Measurements from ENCODE around the gene TTC7B. TPM values are rescaled to one million over a fixed set of nuclear protein-coding genes. Genes with fewer than 3 reads are reported as not detected.

TTC7B gene
- total RNA-seq, 1 experiment from 2014 or later: 21.3 TPM

DNA sequence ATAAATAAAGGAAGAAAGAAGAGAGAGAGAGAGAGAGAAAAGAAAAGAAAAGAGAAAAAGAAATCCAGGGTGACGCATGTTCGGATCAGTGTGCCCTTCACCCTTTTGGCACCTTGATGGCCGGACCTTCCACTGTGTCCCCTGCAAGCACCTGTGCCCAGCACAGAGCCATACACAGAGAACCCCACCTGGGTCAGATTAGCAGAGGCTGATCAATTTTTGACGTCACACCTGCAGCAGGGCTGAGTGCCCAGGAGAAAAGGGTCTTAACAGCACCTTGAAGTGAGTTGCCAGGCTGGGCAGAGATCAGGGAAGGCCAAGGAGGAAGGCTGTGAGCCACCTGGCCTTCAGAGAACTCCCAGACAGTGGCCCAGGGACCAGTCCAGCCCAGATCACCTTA lies 305.0 kb downstream of the TTC7B start:
- no peak for DNase-seq (ENCODE audit: low read depth)

DNA sequence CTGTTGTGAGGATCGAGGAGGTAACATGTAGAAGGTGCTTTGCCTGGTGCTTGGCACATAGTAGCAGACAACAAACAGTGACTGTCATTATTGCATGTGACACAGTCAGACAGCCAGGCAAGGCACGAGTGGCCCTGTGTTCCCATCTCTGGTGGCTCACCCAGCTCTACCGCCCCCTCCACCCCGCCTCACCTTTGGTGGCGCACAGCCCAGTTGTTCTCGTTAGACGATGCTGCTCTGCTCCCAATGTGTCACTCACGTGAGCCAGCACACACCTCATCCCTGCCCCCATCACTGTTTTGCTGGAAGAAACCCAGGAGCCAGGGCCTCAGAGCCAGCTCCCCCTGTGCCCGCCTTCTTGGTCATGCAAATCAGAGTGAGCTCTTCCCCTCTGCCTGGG lies 306.1 kb downstream of the TTC7B start:
- DNase-seq (ENCODE audit: low read depth): no peak

DNA sequence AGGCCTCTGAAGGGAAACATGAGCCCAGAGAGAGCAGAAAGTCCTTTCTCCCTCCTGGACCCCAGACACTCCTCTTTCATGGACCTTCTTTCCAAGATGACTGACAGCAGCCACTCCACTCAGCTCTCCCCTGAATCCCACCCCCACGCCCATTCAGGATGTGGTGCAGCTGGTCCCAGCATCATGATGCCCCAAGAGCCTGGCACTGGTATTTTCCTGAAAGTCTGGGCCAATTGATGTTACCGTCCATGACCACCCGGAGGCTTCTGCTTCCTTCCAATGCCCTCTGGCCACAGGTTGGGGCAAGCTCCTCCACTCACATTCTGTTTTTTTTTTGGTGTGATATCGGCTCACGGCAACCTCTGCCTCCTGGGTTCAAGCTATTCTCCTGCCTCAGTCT lies 306.8 kb downstream of the TTC7B start:
- no peak for DNase-seq (ENCODE audit: low read depth)

DNA sequence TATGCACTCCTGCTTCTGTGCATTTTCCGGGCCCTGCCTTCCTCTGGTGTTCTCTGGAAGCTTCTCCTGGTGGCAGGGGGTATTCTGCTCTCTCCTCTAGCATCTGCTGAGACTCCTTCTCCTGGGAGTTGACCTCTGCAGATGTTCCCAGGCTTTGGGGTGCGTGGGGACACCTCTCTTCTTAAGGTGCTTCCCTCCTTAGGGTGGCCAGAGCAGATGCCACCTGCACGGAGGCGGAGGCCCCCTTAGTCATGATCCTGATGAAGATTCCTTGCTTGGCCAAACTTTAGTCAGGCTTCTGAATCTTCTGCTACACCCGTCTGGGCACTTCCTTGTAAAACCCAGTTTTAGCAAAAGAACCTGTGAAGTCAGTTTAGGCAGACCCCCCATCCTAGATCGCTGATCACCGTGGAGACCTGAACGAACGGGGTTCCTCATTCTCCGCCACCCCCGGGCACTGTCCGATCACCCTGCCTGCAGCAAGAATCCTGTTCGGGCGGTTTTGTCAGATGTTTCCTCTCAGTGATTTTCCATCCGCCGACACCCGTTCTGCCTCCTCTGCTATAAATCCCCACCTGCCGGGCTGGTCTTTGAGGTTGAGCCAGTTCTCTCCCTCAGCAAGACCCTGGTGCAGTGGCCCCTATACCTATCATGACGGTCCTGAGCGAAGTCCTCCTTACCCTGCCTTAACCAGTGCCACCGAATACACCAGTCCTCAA lies 307.5 kb downstream of the TTC7B start:
- no peak for DNase-seq (ENCODE audit: low read depth)

DNA sequence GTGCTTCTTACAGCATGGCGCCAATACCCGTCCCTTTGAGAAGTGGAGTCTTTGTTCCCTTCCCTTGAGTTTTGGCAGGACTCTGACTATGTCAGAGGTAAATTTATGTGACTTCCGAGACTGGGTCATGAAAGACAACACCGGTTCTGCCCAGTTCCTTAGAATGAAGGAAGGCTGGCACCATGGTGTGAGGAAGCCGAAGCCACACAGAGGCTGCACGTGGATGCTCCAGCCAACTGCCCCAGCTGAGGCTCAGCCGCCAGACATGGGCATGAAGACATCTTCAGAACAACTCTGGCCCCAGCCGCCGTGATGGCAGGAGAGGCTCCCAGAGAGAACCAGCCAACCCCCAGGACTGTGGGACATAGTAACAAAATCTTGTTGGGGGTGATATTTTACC lies 308.2 kb downstream of the TTC7B start:
- DNase-seq (ENCODE audit: low read depth): no peak

DNA sequence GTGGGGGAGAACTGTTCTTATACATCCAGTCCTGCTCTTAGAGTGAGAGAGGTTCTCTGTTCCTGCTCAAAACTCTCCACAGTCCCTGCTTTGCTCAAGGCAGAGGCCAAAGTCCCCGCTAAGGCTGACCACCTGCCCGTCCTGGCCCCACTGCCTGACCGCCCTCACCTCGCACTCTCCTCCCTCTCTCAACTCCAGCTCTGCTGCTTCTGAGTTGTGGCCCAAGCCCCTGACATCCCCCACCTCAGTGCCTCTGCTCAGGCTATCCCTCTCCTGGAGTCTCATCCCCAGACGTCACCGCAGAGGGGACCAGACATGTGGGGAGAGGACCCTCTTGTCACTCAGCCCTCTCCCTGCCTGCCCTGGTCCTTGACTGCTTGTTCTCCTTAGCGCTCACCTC lies 308.8 kb downstream of the TTC7B start:
- no peak for DNase-seq (ENCODE audit: low read depth)

DNA sequence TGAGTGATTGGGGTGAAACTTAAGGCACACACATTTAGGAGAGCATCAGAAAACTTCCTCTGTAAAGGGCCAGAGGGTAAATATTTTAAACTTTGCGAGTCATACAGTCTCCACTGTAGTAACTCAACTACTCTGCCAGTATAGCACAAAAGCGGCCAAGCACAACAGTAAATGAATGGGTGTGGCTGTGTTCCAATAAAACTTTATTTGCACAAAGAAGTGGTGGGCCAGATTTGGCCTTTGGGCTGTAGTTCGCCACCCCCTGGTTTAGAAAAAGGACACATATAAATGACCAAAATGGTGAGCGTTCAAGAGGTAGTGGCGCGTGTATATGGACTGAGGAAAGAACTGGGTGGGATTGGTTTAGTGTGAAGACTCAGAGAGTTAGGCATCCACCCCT lies 309.5 kb downstream of the TTC7B start:
- DNase-seq (ENCODE audit: low read depth): no peak

DNA sequence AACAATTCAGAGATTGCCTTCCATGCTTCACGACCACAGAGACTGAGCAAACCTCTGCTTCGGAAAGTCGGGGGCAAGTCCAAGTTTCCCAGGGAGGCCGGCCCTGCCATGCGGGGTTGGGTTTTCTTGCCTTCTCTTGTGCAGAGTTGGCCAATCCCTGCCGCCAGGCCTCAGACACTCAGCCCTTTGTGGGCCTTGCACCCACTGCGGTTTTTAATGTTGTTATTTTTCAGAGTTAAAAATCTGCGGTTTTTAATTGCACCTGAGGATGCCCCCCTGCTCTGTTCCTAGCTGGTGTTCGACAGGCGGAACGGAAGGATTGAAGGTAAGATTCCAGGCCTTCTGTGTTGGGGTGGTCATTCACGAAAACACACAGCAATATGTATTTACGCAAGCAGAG lies 310.7 kb downstream of the TTC7B start:
- no peak for DNase-seq (ENCODE audit: low read depth)

DNA sequence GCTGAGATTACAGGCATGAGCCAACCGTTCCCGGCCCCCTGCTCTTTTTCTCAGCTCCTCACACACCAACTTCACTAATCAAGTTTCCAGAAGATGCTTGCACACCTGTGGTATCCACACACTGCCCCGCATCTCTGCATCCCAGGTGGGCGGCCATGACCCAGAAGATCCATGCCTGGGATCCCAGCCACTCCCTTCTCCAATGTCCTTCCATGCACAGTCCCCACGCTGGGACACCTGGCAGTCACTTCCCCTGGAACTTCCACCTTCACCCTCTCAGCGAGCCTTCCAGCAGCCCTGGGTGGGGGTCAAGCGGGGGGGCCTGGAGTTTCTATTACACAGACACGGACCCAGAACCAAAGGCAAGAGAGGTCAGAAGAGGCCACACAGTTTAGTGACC lies 311.6 kb downstream of the TTC7B start:
- no peak for DNase-seq (ENCODE audit: low read depth)

DNA sequence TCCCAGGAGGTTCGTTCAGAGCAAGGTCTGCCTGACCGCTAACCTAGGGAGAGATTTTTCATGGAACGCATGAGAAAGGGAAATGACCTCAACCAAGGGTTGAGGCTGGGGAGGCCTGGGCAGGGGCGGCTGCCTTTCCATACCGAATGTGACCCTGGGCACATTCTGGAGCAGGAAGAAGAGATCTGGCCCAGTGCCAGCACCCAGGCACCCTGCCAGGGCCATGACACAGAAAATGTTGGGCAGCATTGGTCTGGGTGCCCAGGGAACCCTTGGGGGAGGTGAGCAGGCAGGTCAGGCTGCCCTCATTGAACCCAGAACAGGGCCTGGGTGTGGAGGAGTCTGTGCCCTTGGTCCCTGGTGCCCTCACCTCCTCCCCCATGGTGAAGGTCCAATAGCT lies 312.6 kb downstream of the TTC7B start:
- no peak for DNase-seq (ENCODE audit: low read depth)

DNA sequence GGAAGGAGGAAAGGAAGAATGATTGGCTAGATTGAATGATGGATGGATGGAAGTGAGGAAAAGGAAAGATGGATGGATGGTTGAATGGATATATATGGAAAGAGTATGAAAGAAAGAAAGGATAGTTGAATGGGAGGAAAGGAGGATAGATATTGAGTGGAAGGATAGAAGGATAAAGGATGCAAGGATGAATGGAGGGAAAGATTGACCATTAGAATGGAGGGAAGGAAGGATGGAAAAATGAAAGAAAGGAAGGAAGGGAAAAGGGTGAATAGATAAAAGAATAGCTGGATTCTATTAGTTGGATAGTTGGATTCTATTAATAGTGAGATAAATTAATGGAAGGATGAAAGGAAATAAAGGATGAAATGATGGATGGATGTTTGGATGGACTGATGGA lies 313.5 kb downstream of the TTC7B start:
- DNase-seq (ENCODE audit: low read depth): no peak

DNA sequence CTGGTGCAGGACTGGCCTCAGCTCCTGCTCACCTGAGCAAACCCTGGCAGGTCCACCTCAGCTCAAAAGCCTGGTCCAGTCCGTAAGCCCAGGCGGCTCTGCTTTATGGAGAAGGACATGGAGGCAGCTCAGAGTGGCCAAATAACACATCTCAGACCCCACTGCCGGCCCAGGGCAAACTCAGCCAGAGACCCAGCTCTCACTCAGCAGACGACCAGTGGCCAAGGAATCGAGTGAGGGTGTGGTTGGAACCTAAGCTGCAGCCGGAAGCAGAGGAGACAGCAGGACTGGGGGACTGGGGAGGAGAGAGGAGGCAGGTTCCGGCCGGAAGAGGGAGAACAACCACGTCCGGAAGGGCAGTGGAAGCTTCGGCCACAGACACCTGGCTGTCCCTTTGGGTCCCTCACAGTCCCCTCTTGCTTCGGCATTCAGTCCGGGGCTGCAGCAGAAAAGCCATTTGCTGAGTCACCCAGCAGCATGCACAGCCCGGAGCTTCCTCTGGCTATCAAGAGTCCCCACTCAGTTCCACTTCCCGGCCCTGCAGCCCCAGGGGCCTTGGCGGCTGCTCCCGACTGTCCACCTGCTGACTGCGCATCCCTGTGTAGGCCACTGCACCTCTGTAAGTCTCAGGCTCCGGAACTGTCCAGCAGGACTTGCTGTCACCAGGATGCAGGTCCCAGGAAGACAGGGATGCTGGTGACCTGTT lies 315.4 kb downstream of the TTC7B start:
- peak; percentile 54 for DNase-seq (ENCODE audit: low read depth)

DNA sequence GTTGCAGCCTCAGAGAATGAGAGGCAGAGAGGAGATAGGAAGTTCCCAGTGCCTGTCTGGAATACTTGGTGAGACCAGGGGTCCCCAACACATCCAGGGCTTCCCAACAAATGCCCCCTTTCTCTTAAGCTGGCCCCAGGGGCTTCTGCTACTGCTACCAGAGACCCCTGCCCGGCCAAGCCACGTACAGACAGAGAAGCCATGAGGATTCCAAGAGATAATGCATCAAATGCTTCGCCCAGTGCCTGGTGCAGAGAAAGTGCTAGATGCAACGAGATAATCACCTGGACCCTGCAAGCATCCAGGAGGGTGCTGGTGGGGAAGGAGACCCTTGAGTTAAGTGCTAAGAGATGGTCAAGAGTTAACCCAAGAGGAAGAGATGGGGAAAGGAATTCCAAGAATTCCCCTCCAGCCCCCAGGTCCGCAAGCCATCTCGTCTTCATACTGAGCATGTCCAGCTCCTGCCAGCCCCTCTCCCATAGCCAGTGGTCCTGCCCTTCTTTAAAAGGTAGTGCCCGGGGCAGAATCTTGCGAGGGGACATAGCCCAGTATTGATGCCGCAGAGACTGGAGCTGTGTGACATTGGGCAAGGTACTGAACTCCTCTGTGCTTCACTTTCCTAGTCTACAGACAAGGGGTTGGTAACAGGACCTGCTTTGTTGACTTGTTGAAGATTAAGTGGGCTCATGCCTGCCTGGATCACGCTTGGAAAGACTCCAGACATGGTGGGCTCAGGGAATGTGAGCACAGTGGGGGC lies 316.1 kb downstream of the TTC7B start:
- DNase-seq (ENCODE audit: low read depth): no peak

DNA sequence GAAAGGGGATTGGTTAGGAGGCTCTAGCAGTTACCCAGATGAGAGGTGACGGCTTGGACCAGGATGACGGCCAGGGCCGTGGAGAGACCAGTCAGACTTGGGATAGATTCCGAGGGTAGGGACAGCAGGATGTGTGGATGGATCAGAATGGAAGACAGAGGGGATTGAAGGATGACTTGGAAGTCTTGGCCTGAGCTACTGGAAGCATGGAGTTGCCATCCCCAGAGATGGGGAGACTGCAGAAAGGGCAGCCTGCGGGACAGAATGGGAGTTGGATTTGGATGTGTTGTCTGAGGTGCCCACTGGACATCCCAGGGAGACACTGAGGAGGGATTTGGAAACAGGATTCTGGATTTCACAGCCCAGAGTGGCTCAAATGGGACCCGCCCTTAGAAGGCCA lies 317.1 kb downstream of the TTC7B start:
- DNase-seq (ENCODE audit: low read depth): no peak

DNA sequence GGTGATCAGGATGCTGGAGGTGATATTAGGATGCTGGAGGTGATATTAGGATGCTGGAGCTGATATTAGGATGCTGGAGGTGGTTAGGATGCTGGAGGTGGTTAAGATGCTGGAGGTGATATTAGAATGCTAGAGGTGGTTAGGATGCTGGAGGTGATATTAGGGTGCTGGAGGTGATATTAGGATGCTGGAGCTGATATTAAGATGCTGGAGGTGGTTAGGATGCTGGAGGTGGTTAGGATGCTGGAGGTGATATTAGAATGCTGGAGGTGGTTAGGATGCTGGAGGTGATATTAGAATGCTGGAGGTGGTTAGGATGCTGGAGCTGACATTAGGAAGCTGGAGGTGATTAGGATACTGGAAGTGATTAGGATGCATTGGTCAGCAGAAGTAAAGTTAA lies 318.0 kb downstream of the TTC7B start:
- DNase-seq (ENCODE audit: low read depth): no peak

DNA sequence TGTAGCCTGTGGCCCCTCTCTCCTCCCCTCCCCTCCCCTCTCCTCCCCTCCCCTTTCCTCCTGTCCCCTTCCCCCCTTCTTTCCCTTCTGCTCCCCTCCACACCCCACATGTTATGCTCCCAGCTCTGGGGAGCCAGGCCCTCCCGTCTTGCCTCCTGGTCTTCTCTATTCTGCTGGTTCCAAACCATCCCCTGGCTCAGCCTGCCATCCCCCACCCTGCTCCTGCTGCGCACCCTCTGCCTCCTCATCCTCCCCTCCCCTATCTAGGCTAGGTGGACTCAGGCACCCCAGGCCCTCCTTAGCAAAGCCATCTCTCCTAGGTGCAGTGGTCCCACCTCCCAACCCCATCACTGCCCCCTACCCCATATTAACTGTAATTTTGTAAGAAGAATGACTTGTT lies 319.9 kb downstream of the TTC7B start:
- no peak for DNase-seq (ENCODE audit: low read depth)

DNA sequence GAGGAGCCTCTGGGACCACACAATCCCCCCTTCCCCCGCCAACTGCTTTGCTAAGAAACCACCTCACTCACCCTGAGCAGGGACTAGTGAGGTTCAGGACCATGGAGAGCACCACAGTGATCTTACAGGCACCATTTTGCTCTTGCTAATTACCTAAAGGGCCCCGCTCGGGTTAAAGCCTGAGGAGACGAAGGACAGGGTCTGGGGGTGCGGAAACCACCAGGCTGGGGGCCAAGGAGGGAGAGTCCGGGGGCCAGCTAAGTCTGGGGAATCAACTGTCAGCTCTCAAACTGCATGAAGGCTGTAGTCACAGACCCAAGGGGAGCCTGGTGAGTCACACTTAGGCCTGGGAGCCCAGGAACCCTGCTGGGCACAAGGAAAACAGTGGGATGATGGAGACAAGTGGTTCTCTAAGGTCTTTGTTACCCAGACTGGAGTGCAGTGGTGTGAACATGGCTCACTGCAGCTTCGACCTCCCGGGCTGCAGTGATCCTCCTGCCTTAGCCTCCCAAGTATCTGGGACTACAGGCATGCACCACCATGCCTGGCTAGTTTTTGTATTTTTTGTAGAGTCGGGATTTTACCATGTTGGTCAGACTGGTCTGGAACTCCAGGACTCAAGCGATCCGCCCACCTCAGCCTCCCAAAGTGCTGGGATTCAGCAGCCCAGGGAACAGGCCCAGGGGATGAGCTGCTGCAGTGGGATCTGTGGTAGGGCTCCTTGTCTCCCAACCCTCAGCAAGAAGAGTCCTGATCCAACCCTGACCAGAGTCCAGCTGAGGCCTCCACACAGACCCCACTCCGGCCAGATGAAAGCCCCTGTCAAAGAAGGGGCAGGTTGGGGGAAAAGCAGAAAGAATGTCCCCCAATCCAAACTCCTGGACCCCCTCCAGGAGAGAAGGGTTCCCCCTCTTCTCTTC lies 320.6 kb downstream of the TTC7B start:
- peak; percentile 85 for DNase-seq (ENCODE audit: low read depth)

DNA sequence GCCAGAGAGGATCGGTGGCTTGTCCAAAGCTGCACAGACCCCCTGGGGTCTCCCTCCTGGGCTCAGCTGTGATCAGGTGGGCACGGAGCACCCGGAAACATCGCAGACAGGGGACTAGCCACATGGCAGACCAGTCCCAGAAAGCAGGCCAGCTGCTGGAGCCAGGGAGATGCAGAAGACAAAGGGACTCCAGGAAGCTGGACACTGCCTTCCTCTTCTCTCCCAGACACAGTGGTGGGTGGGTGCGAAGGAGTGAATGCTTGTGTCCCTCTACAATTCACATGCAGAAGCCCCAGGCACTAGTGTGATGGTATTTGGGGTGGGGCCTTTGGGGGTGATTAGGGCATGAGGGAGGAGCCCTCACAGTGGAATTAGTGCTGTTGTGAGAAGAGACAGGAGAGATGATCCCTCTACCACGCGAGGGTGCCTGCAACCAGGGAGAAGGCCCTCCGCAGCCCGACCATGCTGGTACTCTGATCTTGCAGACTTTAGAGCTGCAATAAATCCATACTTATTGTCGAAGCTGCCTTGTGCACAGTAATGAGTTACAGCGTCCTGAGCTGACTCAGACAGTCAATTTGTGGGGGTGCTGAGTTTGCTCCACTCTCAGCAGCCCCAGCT lies 324.2 kb downstream of the TTC7B start:
- no peak for DNase-seq (ENCODE audit: low read depth)

DNA sequence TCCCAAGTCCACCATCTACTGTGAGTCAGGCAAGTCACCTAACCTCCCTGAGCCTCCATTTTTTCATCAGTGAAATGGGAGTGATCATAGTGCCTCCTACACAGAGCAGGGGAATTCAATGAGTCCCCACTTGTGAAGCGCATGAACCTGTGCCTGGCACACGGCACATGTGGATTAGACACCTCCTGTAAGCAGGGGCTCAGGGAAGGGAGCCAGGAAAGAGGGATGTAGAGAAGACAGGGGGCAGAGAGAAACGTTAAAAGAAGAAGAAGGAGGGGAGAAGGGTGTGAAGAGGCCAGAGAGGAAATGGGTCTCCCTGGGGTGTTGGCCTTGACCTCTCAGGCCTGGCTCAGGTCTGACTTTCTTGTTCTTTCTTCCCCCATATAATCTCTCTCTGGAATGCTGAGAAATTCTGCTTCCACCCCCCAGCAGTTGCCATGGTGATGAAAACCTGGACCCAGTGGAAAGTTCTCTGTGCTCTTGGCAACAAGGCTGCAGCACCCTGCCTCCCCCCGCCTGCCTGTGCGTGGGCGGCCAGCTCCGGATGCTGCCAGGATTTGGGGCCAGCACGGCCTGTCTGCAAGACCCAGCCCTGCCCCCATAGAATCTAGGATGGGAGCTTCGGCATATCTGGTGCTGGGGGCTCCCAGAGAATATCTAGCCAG lies 324.9 kb downstream of the TTC7B start:
- peak; percentile 58 for DNase-seq (ENCODE audit: low read depth)

DNA sequence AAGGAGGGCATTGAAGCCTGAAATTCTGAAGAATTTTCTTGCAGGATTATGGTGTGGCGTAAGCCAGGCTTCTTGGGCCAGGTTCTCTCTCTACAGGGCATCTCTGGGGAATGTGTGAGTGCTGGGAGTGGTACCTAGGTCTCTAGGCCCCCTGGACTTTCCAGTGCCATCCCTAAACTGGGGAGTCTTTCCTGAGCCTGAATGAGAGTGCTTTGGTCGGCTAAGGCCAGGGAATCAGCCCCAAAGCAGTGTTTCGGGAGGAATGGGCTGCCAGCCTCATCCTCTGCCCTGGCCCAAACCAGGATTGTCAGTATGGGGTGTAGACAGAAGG lies 325.5 kb downstream of the TTC7B start:
- no peak for DNase-seq (ENCODE audit: low read depth)
